CD8-positive, alpha-beta memory T cell (primary cell): ENCODE measurements around the gene MEP1B. TPM values are rescaled to one million over a fixed set of nuclear protein-coding genes. Genes with fewer than 3 reads are reported as not detected.

Source experiments
- CTCF ChIA-PET: fragments of 350-600 bp; sonication (Branson Sonifier 250); formaldehyde crosslinking; loops from one replicate; lab custom pipeline; 2021; ENCODE audit warnings: antibody characterized with exemption; lab: Charles Lee
- POLR2A ChIA-PET: fragments of 350-600 bp; sonication (Branson Sonifier 250); formaldehyde crosslinking; loops from one replicate; lab custom pipeline; 2021; ENCODE audit warnings: antibody characterized with exemption; lab: Charles Lee
- DNase-seq, 5 donors: peaks; one replicate each; pipeline versions ENCODE4 v3.0.0 to v3.0.0-alpha.2; 2020 to 2022; ENCODE audit warnings: mixed read lengths in 1 of 5
- H3K27ac ChIP-seq: one replicate; pipeline ENCODE4 v1.7.0; 2013; ENCODE audit warnings: low read depth, mild to moderate bottlenecking, low read length, moderate library complexity
- H3K27me3 ChIP-seq: 2 replicates; pipeline ENCODE4 v1.7.0; 2013; ENCODE audit warnings: low read length, mild to moderate bottlenecking; ENCODE audit not compliant: insufficient read depth, poor library complexity, severe bottlenecking
- H3K36me3 ChIP-seq: 2 replicates; pipeline ENCODE4 v1.7.0; 2013; ENCODE audit warnings: mild to moderate bottlenecking, low read length, moderate library complexity; ENCODE audit not compliant: insufficient read depth
- H3K4me1 ChIP-seq: 2 replicates; pipeline ENCODE4 v1.7.0; 2013; ENCODE audit warnings: mild to moderate bottlenecking, low read length, moderate library complexity; ENCODE audit not compliant: insufficient read depth
- H3K4me3 ChIP-seq: 2 replicates; pipeline ENCODE4 v1.7.0; 2013; ENCODE audit warnings: mild to moderate bottlenecking, low read length
- H3K9me3 ChIP-seq: 2 replicates; pipeline ENCODE4 v1.7.0; 2013; ENCODE audit warnings: mild to moderate bottlenecking, low read length
- H3K27ac Mint-ChIP-seq, 8 donors: one replicate each; pipeline ENCODE4 v1.8.0; 2020 to 2021; ENCODE audit warnings: mixed read lengths in 8 of 8, mild to moderate bottlenecking in 6 of 8, inconsistent platforms in 3 of 8, moderate library complexity in 3 of 8
- H3K27me3 Mint-ChIP-seq, 2 donors: one replicate each; pipeline ENCODE4 v1.8.0; 2020 to 2021; ENCODE audit warnings: mixed read lengths in 2 of 2, mild to moderate bottlenecking in 1 of 2, moderate library complexity in 1 of 2
- H3K36me3 Mint-ChIP-seq, 3 donors: one replicate each; pipeline ENCODE4 v1.8.0; 2020 to 2021; ENCODE audit warnings: mixed read lengths in 3 of 3, inconsistent platforms in 1 of 3, mild to moderate bottlenecking in 1 of 3
- H3K4me1 Mint-ChIP-seq, 3 donors: one replicate each; pipeline ENCODE4 v1.8.0; 2020 to 2021; ENCODE audit warnings: mixed read lengths in 3 of 3, inconsistent platforms in 1 of 3, mild to moderate bottlenecking in 1 of 3
- H3K4me3 Mint-ChIP-seq, 7 donors: one replicate each; pipeline ENCODE4 v1.8.0; 2020 to 2021; ENCODE audit warnings: mixed read lengths in 7 of 7, mild to moderate bottlenecking in 6 of 7, moderate library complexity in 4 of 7, inconsistent platforms in 2 of 7
- H3K9me3 Mint-ChIP-seq, 5 donors: one replicate each; pipeline ENCODE4 v1.8.0; 2020 to 2022; ENCODE audit warnings: mixed read lengths in 5 of 5, mild to moderate bottlenecking in 3 of 5, moderate library complexity in 2 of 5, inconsistent platforms in 1 of 5
- polyA plus RNA-seq: library from polyadenylated mRNA; unstranded; fragments of 300-500 nt; fragmentation: Illumina TruSeq; gene quantifications from one replicate; pipeline ENCODE4 v1.2.3, GENCODE V29; 2021
- total RNA-seq, 2 experiments: library from RNA; stranded (reverse); gene quantifications; one replicate each; pipeline ENCODE4 v1.2.3, GENCODE V29; 2021

The MEP1B gene
- total and polyA plus RNA-seq, 3 experiments from 2014 or later, result 0.12 TPM; not detected in 2

DNA sequence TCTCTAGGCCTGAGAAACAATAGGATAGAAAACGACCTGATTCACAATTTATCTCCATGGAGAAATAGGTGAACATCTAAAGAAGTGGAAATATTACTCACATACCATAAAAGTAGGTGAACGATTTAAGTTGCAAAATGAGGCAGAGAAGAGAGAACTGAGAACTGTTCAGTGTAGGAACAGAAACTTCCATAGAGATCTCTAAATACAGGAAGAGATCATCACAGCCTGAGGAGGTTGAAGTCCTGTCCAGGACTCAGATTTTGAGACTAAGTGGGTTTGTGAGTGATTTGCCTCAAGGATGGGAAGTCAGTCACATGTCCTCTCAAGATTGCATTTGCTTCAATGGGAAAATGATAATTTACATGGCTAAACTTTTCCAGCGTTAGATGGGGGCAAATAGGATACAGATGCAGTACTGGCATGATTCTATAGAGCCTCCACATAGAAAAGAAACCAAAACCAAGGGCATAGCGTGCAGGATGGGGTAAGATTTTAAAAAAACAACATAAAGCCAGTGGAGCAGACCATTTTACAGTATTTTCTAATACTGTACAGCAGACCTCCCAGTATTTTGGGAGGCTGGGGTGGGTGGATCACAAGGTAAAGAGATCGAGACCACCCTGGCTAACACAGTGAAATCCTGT, 68.8 kb downstream of the MEP1B start:
- POLR2A ChIA-PET, result no interaction called here
- Mint-ChIP-seq H3K9me3 (peaks cover 0 to 4% (median 0%) of the 10 kb centered on the region in 5 donors), H3K27ac (no peak overlapping the region), H3K36me3 (no peaks in the 10 kb centered on the region), H3K4me1 (no peaks in the 10 kb centered on the region), H3K27me3 (peaks cover 12 to 41% of the 10 kb centered on the region in 2 donors), H3K4me3 (no peak overlapping the region)
- H3K4me3 ChIP-seq, result no peak overlapping the region
- DNase-seq, result no peak
- H3K27me3 ChIP-seq, result no peaks in the 10 kb centered on the region
- H3K4me1 ChIP-seq, result no peaks in the 10 kb centered on the region
- H3K27ac ChIP-seq, result no peak overlapping the region
- no peaks in the 10 kb centered on the region for H3K9me3 ChIP-seq
- H3K36me3 ChIP-seq, result no peaks in the 10 kb centered on the region
- CTCF ChIA-PET, result no interaction called here

DNA sequence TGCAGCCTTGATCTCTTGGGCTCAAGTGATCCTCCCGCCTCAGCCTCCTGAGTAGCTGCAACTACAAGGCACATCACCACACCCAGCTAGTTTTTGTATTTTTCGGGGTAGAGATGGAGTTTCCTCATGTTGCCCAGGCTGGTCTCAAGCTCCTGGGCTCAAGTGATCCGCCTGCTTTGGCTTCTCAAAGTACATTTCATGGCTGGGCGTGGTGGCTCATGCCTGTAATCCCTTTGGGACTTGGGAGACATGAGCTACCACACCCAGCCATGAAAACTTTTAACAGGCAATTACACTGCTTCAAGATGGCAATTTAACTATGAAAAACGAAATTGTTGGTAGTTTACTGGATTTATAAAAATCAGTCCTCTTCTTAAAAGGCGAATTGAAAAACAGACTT, 69.7 kb downstream of the MEP1B start:
- POLR2A ChIA-PET, result no interaction called here
- Histone ChIP-seq H3K27me3 (no peaks in the 10 kb centered on the region), H3K9me3 (no peaks in the 10 kb centered on the region), H3K36me3 (no peaks in the 10 kb centered on the region), H3K4me3 (no peak overlapping the region), H3K27ac (no peak overlapping the region), H3K4me1 (no peaks in the 10 kb centered on the region)
- CTCF ChIA-PET, result no interaction called here
- no peaks in the 10 kb centered on the region for H3K4me1 Mint-ChIP-seq
- peaks cover 12 to 37% of the 10 kb centered on the region in 2 donors for H3K27me3 Mint-ChIP-seq
- no peak overlapping the region for H3K27ac Mint-ChIP-seq
- DNase-seq, result no peak
- peaks cover 0 to 4% (median 0%) of the 10 kb centered on the region in 5 donors for H3K9me3 Mint-ChIP-seq
- H3K4me3 Mint-ChIP-seq, result no peak overlapping the region
- no peaks in the 10 kb centered on the region for H3K36me3 Mint-ChIP-seq

DNA sequence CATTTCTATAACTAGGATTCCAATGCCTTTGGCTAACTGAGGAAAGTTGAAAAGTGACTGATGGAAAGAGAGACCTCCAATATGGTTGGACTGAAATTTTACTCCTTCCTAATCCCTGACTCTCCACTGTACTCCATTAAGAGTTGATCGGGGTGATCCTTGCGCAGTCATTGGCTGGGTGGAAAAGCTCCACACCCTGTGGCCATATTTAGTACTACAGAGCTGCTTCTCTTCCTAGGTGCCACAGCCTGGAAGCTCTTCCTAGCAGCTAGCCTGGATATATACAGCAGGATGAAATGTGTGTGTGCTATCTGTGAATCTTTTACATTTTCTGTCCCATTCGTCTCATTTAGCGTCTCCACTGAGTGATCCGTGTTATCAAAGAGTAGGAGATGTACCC, 71.2 kb downstream of the MEP1B start:
- H3K27ac ChIP-seq, result no peak overlapping the region
- no peak overlapping the region for H3K4me3 ChIP-seq
- Mint-ChIP-seq H3K36me3 (no peaks in the 10 kb centered on the region), H3K4me1 (no peaks in the 10 kb centered on the region), H3K27me3 (peaks cover 12 to 33% of the 10 kb centered on the region in 2 donors), H3K9me3 (peaks cover 0 to 4% (median 0%) of the 10 kb centered on the region in 5 donors), H3K27ac (no peak overlapping the region), H3K4me3 (no peak overlapping the region)
- H3K4me1 ChIP-seq, result no peaks in the 10 kb centered on the region
- ChIA-PET POLR2A (no interaction called here), CTCF (interaction anchor here (0.6 kb wide), 1 partner anchor 30 kb away, joined by 3 read pairs; no protein-coding TSS in a partner anchor)
- no peaks in the 10 kb centered on the region for H3K9me3 ChIP-seq
- H3K36me3 ChIP-seq, result no peaks in the 10 kb centered on the region
- no peak for DNase-seq
- no peaks in the 10 kb centered on the region for H3K27me3 ChIP-seq

DNA sequence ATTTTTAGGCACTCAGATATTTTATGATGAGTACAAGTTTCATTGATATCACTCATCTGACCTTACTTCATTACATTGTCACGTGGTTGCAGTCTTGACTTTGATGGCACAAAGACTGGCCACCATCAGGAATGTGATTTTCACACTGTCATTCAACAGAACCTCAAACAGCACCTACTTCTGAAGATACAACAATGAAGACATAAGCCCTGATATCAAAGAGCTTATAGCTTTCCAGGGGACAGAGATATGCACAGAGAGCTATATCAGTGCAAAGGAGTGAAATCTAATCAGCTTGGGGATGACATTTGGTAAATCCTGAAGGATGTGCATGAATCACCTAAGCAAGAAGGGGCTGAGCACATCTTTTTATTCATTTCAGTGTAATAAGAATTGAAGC, 72.3 kb downstream of the MEP1B start:
- peaks cover 12 to 31% of the 10 kb centered on the region in 2 donors for H3K27me3 Mint-ChIP-seq

DNA sequence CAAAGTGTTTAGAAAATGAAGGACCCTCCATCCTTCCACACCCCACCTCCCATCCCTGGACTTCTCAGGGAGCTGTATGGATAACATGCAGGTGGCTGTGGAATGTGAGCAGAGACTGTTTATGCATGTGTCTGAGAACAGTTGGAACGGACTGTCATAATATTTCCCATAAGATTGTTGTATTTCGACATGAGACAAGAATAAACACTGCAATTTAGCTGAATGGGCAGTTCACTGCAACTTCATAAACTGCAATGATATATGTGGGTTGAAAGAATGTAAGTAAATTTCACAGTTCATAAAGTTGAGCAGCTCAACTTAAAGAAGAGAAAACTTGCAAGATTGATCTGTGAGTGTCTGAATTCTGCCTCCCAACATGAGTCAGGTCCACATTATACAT, 74.6 kb downstream of the MEP1B start:
- POLR2A ChIA-PET, result no interaction called here
- no peaks in the 10 kb centered on the region for H3K4me1 Mint-ChIP-seq
- peaks cover 12 to 32% of the 10 kb centered on the region in 2 donors for H3K27me3 Mint-ChIP-seq

More for the DNA sequence above, 72.3 kb downstream of the MEP1B start:
- no peaks in the 10 kb centered on the region for H3K4me1 ChIP-seq
- Mint-ChIP-seq H3K27ac (no peak overlapping the region), H3K36me3 (no peaks in the 10 kb centered on the region), H3K4me1 (no peaks in the 10 kb centered on the region), H3K9me3 (peaks cover 0 to 4% (median 0%) of the 10 kb centered on the region in 5 donors), H3K4me3 (no peak overlapping the region)
- H3K27me3 ChIP-seq, result no peaks in the 10 kb centered on the region
- no peaks in the 10 kb centered on the region for H3K9me3 ChIP-seq
- H3K36me3 ChIP-seq, result no peaks in the 10 kb centered on the region
- no peak for DNase-seq
- no peak overlapping the region for H3K4me3 ChIP-seq
- CTCF ChIA-PET, result no interaction called here
- POLR2A ChIA-PET, result no interaction called here
- H3K27ac ChIP-seq, result no peak overlapping the region

DNA sequence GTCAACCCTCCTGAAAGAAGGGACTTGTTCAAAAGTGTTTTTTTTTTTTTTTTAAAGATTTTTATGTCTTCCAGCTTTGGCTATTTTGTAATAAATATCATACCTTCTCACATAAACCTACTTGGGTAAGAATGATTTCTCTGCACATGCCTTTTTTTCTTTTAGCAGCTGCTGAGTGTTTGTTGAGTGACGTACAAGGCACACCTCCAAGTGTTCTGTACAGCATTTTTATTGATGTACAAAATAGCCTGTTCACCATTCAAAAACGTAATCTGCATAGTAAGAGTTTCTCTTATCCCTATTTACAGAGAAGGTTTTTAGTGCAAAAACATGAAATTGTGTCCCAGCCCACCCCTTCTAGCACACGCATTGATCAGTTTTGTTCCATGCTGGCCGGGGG, 77.6 kb downstream of the MEP1B start:
- no peak for DNase-seq
- Mint-ChIP-seq H3K9me3 (peaks cover 0 to 7% (median 0%) of the 10 kb centered on the region in 5 donors), H3K27me3 (peaks cover 2 to 32% of the 10 kb centered on the region in 2 donors), H3K4me3 (no peak overlapping the region), H3K4me1 (no peaks in the 10 kb centered on the region), H3K27ac (no peak overlapping the region), H3K36me3 (no peaks in the 10 kb centered on the region)
- ChIA-PET CTCF (no interaction called here), POLR2A (no interaction called here)
- Histone ChIP-seq H3K27me3 (no peaks in the 10 kb centered on the region), H3K4me3 (no peak overlapping the region), H3K4me1 (no peaks in the 10 kb centered on the region), H3K9me3 (no peaks in the 10 kb centered on the region), H3K36me3 (no peaks in the 10 kb centered on the region), H3K27ac (no peak overlapping the region)

More for the DNA sequence above, 74.6 kb downstream of the MEP1B start:
- Mint-ChIP-seq H3K9me3 (peaks cover 0 to 7% (median 0%) of the 10 kb centered on the region in 5 donors), H3K27ac (no peak overlapping the region), H3K36me3 (no peaks in the 10 kb centered on the region), H3K4me3 (no peak overlapping the region)
- Histone ChIP-seq H3K4me1 (no peaks in the 10 kb centered on the region), H3K9me3 (no peaks in the 10 kb centered on the region), H3K4me3 (no peak overlapping the region), H3K36me3 (no peaks in the 10 kb centered on the region), H3K27ac (no peak overlapping the region), H3K27me3 (no peaks in the 10 kb centered on the region)
- DNase-seq, result no peak
- CTCF ChIA-PET, result no interaction called here

Other genes starting within 250 kb of the MEP1B start
- gene TRAPPC8, start 246.9 kb upstream of the MEP1B start, total RNA-seq, result 10 to 100 TPM; 29.2 to 34.8 TPM
- 20.2 TPM for gene TRAPPC8, start 246.9 kb upstream of the MEP1B start, polyA plus RNA-seq
- 10 to 100 TPM; 41.3 to 42.8 TPM for gene RNF125, start 171.2 kb upstream of the MEP1B start, total RNA-seq
- gene RNF125, start 171.2 kb upstream of the MEP1B start, polyA plus RNA-seq, result 66.6 TPM
- 10 to 100 TPM; 82.7 to 87.8 TPM for gene RNF138, start 98.2 kb upstream of the MEP1B start, total RNA-seq
- 54.9 TPM for gene RNF138, start 98.2 kb upstream of the MEP1B start, polyA plus RNA-seq